Measurements from ENCODE around the gene NR6A1. TPM values are rescaled to one million over a fixed set of nuclear protein-coding genes. Genes with fewer than 3 reads are reported as not detected.
A peak's percentile ranks its signal among the peaks of the same experiment; 100 is the strongest.

Gene NR6A1
- total RNA-seq, 1 donor: 1.2 TPM

DNA sequence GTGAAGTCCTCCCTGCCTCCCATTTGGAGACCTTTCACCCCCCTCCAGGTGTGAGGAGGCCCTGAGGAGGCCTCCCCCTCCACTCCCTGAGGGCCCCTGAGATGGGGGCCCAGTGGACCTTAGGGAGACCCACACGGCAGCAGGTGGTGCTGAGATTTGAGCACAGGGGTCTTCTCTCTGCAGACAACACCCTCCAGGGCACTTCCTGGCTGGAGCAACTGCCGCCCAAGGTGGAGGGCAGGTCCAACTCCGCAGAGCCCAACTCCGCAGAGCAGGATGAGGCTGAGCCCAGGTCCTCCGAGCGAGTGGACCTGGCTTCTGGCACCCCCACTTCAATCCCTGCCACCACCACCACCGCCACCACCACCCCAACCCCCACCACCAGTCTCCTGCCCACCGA lies 32.8 kb upstream of the NR6A1 start:
- TF ChIP-seq, protein P1, sequence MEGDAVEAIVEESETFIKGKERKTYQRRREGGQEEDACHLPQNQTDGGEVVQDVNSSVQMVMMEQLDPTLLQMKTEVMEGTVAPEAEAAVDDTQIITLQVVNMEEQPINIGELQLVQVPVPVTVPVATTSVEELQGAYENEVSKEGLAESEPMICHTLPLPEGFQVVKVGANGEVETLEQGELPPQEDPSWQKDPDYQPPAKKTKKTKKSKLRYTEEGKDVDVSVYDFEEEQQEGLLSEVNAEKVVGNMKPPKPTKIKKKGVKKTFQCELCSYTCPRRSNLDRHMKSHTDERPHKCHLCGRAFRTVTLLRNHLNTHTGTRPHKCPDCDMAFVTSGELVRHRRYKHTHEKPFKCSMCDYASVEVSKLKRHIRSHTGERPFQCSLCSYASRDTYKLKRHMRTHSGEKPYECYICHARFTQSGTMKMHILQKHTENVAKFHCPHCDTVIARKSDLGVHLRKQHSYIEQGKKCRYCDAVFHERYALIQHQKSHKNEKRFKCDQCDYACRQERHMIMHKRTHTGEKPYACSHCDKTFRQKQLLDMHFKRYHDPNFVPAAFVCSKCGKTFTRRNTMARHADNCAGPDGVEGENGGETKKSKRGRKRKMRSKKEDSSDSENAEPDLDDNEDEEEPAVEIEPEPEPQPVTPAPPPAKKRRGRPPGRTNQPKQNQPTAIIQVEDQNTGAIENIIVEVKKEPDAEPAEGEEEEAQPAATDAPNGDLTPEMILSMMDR (IDR thresholded peaks at IDR 0.05; ENCODE audit: insufficient read depth, low read length): no peak
- H3K4me3 ChIP-seq (ENCODE audit: low read depth, low read length): no peak overlapping the region
- DNase-seq (ENCODE audit: low read depth): no peak

DNA sequence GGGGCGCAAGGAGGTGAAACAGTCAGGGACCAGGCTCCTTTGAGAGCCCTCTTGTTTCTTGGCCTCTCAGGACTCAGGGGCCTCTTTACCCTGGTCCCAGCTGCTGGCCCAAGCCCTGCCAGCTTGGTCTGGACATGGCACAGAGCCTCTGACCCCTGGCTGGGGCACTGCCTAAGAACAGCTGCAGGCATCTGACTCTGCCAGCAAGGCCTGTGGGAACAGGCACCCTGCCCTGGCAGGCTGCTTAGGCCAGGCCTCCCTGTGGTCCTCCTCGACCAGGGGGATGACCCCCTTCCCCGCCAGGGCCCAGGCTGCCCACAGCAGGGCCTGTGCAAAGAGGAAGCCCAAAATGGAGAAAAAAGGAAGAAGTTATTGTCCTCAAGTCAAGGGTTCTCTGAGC lies 31.3 kb upstream of the NR6A1 start:
- H3K4me3 ChIP-seq (ENCODE audit: low read depth, low read length): no peak overlapping the region
- TF ChIP-seq, protein P1 (IDR thresholded peaks at IDR 0.05; ENCODE audit: insufficient read depth, low read length): no peak
- DNase-seq (ENCODE audit: low read depth): no peak

DNA sequence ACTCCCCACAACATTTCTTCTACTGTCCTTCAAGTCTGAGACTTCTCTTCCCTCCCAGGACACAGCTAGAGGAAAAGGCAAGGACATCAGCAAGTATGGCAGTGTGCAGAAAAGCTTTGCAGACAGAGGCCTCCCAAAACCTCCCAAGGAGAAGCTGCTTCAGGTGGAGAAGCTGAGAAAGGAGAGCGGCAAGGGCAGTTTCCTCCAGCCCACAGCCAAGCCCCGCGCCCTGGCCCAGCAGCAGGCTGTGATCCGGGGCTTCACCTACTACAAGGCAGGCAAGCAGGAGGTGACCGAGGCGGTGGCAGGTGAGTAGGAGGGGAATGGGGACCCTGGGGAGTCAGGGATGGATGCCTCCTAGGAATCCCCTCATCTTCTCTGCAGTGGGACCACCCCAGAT lies 30.2 kb upstream of the NR6A1 start:
- H3K4me3 ChIP-seq (ENCODE audit: low read depth, low read length): no peak overlapping the region
- no peak for DNase-seq (ENCODE audit: low read depth)
- TF ChIP-seq, protein P1 (IDR thresholded peaks at IDR 0.05; ENCODE audit: insufficient read depth, low read length): no peak

GRCh38 chr9:124800306-124801259 lies 29.5 kb upstream of the NR6A1 start:
- no peak for DNase-seq (ENCODE audit: low read depth)
- TF ChIP-seq, protein P1 (IDR thresholded peaks at IDR 0.05; ENCODE audit: insufficient read depth, low read length): no peak

GRCh38 chr9:124799274-124800006 lies 28.3 kb upstream of the NR6A1 start:
- no peak overlapping the region for H3K4me3 ChIP-seq (ENCODE audit: low read depth, low read length)
- no peak for DNase-seq (ENCODE audit: low read depth)

More at GRCh38 chr9:124800306-124801259, 29.5 kb upstream of the NR6A1 start:
- no peak overlapping the region for H3K4me3 ChIP-seq (ENCODE audit: low read depth, low read length)

DNA sequence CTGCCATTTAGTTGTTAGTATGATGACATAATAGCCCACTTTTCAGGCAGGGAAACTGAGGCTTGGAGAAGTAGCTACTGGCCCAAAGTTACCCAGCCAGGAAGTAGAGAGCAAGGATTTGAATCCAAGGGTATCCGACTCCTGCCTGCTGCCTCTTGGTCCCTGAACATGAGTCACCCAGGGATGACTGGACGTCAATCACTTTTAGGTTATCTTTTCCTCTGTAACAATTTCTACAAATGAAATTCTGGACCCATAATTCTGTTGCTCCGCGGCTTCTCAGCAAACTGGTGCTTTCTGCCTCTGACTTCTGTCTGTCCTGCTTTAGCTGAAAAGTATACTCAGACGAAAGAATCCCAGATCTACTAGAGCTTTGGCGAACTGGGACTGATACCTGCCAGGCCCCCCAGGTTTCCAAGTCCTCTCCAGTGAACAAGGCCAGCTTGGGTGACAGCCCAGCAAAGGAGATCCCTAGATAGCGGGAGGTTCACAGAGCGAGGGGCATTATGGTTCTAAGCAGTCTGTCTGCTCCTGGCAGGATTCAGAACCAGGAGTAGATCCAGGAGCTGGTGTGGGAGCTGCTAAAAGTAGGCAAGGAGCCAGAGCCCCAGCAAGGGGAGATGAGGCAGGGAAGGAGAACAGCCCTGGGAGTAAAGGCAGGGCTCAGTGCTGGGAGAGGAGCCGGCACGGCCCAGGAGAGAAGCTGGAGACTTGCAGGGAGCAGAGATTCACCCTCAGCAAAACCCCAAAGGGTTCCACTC lies 26.4 kb upstream of the NR6A1 start:
- DNase-seq (ENCODE audit: low read depth): peak; percentile 44
- no peak overlapping the region for H3K4me3 ChIP-seq (ENCODE audit: low read depth, low read length)
- TF ChIP-seq, protein P1 (IDR thresholded peaks at IDR 0.05; ENCODE audit: insufficient read depth, low read length): no peak

More at GRCh38 chr9:124799274-124800006, 28.3 kb upstream of the NR6A1 start:
- TF ChIP-seq, protein P1 (IDR thresholded peaks at IDR 0.05; ENCODE audit: insufficient read depth, low read length): no peak

All from fibroblast of the aortic adventitia (primary cell).